Ramos (cell line): Measurements from ENCODE around the gene TECR.

Experiments used
- in situ Hi-C: fragments of 300-500 bp; cut with MboI; formaldehyde crosslinking; loops from one replicate; pipeline ENCODE4 v1.14.3; 2022; ENCODE audit warnings: low sequenced_read_pairs; ENCODE audit not compliant: unreplicated experiment

The TECR gene

DNA sequence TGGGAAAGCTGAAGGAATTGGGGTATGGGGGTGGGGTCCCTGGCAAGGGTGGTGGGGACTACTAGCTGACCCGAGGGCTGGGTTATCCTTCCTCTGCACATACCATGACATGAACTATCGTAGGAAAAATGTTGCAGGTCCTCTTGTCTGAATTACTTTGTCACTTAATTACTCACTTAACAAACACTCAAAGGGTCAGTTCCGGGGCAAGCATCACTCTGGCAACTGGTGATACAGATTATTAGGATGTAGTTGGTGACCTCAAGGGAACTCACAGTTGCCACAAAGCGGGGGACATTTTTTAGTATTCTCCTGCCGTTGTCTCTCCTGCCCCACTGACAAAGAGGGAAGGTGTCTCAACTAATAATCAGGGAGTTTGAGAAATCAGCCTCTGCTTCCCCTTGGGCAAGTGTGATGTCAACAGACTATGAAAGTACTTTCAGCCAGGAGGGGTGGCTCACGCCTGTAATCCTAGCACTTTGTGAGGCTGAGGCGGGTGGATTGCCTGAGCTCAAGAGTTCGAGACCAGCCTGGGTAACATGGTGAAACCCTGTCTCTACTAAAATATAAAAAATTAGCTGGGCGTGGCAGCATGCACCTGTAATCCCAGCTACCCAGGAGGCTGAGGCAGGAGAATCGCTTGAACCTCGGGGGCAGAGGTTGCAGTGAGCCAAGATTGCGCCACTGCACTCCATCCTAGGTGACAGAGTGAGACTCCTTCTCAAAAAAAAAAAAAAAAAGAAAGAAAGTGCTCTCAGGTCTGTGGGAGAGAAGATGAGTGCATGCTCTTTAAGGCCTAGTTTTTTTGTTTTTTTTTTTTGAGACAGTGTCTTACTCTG lies 21.5 kb upstream of the TECR start:
- in situ Hi-C loops: no loop called here

DNA sequence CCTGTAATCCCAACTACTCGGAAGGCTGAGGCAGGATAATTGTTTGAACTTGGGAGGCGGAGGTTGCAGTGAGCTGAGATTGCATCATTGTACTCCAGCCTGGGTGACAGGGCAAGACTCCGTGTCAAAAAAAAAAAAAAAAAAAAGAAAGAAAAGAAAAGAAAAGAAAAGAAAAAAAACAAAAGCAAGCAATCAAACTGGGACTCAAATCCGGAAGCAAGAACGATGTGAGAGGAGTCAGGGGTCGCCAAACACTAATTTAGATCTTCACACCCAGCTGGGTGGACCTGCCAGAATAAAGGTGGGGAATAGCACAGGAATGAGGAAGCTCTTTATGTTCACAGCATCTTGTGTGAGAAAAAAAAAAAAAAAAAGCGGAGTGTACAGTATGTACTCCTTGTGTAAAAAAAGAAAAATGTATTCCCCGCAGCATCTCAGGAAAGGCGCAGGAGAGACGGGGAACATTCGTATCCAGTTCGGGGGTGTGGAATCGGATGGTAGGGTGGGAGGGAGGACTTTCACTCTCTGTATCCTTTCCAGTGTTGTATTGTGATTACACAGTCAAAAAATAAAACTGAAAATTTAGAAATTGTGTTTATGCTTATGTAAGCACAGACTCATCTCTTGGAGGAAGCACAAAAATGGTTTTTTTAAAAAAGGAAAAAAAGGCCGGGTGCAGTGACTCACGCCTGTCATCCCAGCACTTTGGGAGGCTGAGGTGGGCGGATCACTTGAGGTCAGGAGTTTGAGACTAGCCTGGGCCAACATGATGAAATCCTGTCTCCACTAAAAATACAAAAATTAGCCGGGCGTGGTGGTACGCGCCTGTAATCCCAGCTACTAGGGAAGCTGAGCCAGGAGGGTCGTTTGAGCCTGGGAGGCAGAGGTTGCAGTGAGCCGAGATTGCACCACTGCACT lies 18.8 kb upstream of the TECR start:
- in situ Hi-C loops: no loop called here

DNA sequence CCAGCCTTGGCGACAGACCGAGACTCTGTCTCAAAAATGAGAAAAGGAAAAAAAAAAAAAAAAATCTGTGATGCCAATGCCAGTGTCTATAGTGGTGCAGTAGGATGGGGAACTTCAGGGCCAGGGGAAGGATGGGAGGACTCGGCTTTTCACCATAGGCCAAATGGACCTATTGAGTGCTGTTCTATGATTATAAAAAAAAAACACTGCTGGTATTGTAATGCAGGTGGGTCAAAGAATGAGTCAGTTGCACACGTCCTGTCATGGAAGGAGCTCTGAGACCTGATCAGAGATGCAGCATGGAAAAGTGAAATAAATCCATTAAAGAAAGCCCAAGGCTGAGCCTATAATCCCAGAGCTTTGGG lies 18.2 kb upstream of the TECR start:
- in situ Hi-C loops: no loop called here

DNA sequence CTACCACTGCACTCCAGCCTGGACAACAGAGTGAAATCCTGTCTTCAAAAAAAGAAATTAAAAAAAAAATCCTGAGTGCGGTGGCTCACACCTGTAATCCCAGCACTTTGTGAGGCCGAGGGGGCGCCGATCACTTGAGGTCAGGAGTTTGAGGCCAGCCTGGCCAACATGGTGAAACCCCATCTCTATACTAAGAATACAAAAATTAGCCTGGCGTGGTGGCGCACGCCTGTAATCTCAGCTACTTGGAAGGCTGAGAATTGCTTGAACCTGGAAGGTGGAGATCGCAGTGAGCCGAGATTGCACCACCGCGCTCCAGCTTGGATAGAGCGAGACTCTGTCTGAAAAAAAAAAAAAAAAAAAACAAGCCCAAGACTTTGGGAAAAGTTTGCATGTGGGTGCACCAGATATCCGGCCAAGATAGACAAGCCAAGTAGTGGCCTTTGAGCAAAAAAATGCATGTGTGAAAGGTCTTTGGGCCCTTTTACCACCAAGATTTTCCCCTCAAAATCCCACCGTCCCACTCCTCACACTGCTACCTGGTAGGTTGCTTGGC lies 16.9 kb upstream of the TECR start:
- in situ Hi-C loops: no loop called here

DNA sequence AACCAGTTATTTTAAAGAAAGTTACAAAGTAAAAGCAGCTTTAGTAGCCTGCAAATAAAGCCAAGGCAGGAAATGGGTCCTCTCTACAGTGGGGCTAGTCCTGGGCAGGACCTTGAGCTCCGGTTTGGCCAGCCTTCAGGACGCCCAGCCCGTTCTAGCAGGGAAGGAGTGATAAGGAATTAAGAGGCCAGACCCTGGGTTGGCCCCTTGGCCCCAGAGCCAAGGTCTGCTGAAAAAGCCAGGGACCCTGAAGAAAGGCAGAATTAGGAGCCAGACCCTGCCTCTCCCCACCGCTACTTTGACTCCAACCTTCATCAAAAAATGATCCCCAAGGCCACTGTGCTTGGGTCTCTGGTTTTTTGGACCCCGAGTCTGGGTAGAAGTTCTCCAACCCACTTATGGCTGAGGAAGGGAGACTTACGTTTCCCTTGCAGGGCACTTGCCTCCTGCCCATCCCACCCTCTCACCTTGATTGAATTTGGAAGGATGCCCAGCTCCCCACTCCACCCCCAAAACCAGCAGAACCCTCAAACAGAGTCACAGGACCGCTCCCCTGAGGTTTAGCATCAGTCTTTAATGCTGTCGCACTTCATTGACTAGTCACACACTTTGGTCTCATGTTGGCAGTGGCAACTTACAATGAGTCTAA lies 15.1 kb upstream of the TECR start:
- in situ Hi-C loops: no loop called here

DNA sequence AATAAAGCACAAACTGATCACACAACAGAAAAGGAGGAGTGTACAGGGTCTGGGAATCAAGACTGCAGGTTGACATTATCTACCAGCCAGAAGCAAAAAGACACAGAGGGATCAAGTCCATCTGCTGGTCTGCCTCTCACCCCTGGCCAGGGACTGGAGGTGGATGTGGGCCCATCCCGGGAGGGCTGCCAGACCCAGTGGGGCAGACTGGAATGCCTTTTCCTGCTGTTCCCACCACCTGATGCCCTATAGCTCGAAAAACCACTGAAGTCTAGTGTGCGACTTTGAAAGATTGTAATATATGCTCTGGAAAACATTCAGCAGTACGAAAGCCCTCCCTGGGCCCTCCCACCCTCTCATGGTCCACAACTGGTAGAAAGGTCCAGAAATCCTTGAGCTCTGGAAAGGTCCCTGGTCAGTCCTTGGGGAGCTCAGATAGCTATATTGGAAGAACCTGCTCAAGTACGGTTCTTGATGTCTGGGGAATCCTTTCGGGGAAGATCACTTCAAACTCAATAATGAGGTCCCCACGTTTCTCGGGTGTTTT lies 13.8 kb upstream of the TECR start:
- in situ Hi-C loops: no loop called here

DNA sequence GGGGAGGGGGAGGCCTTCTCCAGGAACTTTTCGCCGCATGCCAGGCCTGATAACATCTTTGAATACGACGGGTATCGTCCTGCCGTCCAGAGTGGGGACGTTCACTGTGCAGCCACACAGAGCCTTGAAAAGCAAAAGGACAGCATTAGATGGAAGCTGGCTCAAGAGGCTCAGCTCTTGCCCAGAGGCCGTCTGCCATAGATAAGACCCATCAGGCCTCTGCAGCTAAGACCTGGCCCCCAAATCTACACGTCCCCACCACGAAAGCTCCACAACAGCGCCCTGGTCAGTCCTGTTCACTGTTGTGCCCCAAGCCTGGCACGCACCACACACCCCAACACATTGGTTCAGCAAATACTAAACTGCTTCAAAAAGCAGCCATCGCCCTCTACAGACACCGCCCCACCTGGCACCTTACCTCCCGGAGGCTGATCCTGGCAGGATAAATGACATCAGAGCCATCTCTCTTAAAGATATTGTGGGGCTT lies 13.3 kb upstream of the TECR start:
- in situ Hi-C loops: no loop called here

DNA sequence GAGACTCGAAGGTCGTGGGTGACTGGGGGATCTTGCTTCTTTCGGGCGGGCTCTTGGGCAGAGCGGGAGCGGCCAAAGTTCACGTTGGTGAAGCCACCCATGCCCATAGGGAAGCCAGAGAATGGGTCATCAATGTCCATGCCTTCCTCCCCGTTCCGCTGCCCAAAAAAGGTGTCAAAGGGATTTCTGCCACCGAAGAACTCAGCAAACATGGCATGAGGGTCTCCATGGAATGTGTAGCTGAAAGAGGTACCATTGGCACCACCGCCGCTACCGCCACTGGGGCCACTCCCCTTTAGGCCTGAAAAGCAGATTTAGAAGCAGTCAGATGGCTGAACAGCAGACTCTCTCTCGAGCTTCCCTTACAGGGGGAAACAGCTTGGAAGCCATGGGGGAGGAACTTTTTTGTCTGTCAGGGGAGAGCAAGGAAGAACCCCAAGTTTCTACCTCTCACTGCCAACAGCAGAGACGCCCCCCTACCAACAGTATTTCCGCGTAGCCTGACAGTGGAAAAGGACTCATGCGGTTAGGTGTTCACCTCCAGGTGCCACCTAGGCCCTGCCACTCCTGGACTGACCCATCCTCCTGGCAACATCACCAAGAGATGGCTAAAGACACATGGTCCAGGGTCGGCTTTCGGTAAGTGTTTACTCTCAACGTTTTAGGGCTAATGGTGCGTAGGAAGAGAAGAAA lies 12.5 kb upstream of the TECR start:
- in situ Hi-C loops: no loop called here

DNA sequence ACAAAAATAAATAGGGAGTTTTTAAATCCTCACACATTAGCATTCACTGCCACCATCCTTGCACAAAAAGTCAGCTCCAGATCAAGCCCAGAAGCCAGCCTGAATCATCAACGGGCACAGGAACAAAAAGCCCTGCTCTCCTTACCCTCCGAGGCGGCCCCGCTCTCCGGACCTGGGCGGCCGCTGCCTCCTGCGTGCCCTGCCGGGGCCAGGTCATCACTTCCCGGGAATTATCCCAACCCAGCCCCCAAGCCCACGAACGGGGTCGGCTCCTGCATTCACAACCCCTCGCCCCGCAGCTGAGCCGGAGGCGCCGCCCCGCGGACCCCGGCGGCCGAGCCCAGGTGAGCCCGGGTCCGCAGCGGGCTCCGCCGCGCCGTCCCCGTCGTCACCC lies 12.0 kb upstream of the TECR start:
- in situ Hi-C loops: no loop called here

DNA sequence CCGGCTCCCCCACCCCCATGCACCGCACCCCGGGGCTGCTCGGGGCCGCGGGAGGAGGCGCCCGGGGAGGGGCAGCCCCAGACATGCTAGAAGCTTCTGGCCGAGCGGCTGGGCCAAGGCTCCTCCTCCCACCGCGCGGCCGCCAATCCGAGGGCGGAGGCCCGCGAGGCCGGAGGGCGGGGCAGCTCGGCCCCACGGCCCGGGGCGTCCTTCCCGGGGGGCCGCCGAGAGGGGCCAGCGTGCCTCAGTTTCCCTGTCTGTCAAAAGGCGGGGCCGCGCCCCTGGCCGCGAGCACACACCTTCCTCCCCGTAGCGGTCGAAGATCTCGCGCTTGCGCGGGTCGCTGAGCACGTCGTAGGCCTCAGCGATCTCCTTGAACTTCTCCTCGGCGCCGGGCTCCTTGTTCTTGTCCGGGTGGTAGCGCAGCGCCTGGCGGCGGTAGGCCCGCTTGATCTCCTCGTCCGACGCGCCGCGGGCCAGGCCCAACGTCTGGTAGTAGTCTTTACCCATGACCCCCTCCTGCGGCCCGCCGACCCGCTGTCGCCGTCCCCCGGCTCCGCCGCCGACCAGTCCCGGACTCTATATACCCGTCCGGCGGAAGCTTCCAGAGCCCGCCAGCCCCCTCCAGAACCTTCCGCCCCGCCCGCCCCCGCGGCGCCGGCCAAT lies 11.4 kb upstream of the TECR start, which contains the start of gene DNAJB1:
Gene DNAJB1, minus strand, starts transcription at position 558 of the 666 bp plus-strand sequence. Its CDS starts 48 bp downstream, at position 510.
- in situ Hi-C loops: no loop called here

DNA sequence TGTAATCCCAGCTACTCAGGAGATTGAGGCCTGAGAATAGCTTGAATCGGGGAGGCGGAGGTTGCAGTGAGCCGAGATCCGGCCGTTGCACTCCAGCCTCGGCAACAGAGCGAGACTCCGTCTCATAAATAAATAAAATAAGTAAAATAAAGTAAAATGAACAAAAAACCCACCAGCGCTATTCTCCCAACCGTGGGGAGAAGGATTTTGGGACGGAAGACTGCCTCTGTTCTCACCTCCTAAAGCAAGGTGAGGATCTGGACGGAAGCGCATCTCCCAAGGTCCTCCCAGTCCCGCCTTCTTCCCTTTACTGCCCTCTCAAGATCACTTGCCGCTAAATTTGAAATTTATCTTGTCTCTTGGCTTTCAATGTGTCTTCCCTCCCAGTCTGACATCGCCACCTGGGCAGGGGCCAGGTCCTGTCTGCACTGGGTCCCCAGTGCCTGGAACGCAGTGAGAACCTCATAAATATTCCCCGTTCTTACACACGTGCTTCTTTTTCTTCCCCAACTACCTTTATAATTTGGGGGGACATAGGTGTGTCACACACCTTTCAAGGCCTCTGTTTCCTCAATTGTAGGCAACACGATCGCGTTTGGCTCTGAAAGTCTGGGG lies 10.0 kb upstream of the TECR start:
- in situ Hi-C loops: no loop called here

DNA sequence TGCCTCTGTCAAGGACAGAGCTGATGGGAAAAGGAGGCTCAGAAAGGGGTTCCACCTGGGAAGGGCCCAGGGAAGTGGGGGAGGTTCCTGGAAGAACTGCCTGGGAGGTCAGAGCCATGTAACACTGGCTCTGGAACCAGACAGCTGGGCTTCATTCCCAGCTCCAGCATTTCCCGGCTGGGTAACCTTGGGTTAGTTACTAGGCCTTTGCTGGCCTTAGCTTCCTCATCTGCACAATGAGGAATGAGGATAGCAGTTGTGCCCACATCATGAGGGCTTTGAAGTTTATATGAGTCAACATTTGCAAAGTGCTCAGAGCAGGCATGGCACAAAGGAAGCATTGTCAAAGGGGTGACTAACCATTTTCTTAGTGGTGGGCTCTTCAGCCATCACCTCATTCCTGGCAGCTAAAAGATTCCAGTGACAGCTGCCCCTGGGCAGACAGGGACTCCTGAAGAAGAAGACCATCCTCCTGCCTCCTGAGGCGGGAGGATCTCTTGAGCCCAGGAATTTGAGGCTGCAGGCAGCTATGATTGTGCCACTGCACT lies 9.5 kb upstream of the TECR start:
- in situ Hi-C loops: no loop called here

DNA sequence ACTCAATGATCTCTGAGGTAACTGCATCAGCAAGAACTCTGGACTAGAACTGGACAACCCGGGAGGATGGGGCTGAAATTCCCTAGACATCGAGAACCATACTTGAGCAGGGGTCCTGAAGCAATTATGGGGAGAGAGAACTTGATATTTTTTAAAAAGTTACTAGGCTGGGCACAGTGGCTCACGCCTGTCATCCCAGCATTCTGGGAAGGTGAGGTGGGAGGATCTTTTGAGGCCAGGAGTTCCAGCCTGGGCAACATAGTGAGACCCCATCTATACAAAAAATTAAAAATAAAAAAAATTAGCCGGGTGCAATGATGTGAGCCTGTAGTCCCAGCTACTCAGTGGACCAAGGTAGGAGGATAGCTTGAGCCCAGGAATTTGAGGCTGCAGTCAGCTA lies 8.9 kb upstream of the TECR start:
- in situ Hi-C loops: no loop called here

DNA sequence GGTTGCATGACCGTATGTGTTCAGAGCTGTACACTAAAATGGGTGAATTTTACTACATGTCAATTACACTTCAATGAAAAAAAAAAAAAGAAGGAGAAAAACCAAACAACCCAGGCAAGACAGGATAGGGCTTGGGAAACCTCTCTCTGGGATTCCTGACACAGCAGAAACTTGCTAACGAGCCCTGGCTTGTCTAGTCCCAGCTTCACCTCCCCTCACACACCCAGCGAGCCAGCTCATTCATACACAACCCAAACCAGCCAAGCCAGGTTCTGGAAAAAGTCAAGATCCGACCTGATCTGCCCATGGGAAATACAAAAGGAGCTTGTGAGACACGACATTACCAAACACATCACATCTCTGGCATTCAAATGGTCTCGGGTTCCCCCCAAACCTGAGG lies 3.7 kb upstream of the TECR start:
- in situ Hi-C loops: no loop called here

DNA sequence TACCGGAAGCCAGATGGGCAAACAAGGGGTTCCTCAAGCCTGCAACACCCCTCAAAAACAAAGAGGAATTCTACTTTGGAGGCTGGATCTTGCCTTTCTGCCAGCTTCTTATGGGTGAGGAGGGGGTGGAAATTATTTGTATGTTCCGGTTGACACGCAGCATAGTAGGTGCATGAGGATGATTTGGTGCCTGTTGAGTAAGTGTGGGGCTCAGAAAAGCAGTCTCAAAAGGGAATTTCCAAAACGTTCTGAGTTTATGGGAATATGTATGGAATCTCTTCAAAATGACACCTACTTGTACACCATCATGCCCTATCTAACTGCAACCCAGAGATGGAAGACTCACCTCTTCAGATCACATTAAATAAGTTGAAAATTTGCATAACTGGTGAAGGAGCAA lies 3.0 kb upstream of the TECR start:
- in situ Hi-C loops: no loop called here

DNA sequence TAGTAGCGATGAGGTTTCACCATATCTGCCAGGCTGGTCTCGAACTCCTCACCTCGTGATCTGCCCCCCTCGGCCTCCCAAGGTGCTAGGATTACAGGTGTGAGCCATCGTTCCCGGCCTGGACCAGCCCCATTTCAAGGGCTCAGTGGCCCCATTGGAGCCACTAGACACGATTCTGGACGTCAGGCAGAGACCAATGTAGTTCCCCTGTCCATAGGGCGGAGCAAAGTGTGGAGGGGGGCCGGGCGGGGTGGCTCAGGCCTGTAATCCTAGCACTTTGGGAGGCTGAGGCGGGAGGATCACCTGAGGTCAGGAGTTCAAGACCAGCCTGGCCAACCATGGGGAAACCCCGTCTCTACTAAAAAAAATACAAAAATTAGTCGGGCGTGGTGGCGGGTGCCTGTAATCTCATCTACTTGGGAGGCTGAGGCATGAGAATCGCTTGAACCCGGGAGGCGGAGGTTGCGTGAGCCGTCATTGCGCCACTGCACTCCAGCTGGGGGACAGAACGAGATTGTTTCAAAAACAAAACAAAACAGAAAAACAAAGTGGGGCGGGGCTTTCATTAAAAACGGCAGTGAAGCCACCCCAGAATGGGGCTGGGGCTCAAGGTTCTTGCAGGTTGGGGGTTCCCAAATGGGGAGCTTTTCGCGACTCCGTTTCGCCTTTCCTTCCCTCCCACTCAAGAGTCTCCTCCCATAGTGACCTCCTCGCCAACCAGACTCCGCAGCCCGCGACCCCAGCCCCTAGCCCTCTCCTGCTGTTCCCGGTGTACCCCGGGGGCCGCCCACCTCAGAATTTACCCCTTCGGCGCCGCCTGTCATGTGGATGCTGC lies 758 bp upstream of the TECR start:
- in situ Hi-C loops: no loop called here

DNA sequence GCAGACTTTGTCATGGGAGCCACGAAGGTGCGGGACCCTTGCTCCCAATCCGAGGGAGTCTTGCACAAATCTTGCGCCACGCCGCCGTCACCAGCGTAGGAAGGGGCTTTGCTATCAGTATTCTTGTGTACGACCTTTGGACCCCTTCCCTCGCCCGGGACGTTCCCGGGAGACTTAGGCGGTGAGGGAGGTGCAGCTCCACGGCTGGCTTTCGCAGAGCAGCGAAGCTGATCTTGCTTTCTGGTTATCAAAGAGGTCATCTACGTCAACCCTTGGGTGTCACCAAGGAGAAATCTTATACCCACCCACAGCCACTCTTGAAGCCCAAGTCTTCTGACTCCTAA lies 583 bp downstream of the TECR start:
- in situ Hi-C loops: no loop called here

DNA sequence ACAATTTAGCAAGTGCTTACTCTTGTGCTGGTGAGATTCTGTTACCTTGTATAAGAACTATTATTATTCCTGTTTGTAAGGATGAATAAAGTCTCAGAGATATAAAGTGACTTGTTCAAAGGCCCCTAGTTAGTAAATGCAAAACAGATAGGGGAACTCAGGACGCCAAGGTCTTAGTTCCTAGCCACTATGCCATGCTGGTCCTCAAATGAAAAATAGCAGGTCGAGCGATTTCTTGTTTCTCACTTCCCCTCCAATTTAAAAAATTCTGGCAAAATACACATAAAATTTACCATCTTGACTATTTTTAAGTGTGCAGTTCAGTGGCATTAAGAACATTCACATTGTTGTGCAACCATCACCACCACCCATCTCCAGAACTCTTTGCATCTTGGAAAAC lies 1.1 kb downstream of the TECR start:
- in situ Hi-C loops: no loop called here
